Mucosa of descending colon (tissue), 3 donors: ENCODE results near the gene CDK10. TPM values are rescaled to one million over a fixed set of nuclear protein-coding genes. Genes with fewer than 3 reads are reported as not detected.

Source experiments
- ATAC-seq: fragments of 200-7000 bp; cut with Tn5 transposase; one replicate; pipeline ENCODE4 v1.9.1; 2020; ENCODE audit warnings: mild to moderate bottlenecking, moderate library complexity
- DNase-seq, 3 donors: peaks; one replicate each; pipeline ENCODE4 v3.0.0-alpha.2; 2020
- H3K36me3 ChIP-seq: fragments of 200-600 bp; one replicate; pipeline ENCODE4 v1.8.0; 2021; ENCODE audit warnings: low read depth, mild to moderate bottlenecking
- H3K4me1 ChIP-seq: fragments of 200-600 bp; one replicate; pipeline ENCODE4 v1.8.0; 2021; ENCODE audit warnings: low read depth, mild to moderate bottlenecking
- H3K4me3 ChIP-seq: fragments of 200-600 bp; one replicate; pipeline ENCODE4 v1.8.0; 2021; ENCODE audit warnings: mild to moderate bottlenecking
- H3K9me3 ChIP-seq: fragments of 200-600 bp; one replicate; pipeline ENCODE4 v1.8.0; 2021; ENCODE audit warnings: mild to moderate bottlenecking
- CTCF ChIP-seq: fragments of 200-600 bp; IDR thresholded peaks from one replicate; pipeline ENCODE4 v1.8.0; 2022; ENCODE audit warnings: antibody characterized with exemption, mild to moderate bottlenecking
- intact Hi-C, 2 donors: fragments of 100-400 bp; cut with DNase I in 1 of 2; cut with micrococcal nuclease in 1 of 2; formaldehyde crosslinking; loops; one replicate each; pipeline versions ENCODE4 v1.11.0 to v1.11.1; 2022; cut with DNase I, micrococcal nuclease
- total RNA-seq, 3 donors: library from RNA; stranded (reverse); fragmentation: NEBNext Ultra II Directional in 2 of 3; extraction: Animal tissue kit (Norgen Biotek cat#: 25700) in 2 of 3; gene quantifications; one replicate each; pipeline versions ENCODE4 v1.2.1 to v1.2.4, GENCODE V29; 2021 to 2023
- donor health status: DM: no; HTN: no; CAD: no; lungs with moderate emphysema.
- donor health status: DM: no; HTN: no; CAD: no.
- donor health status: DM: no; HTN: yes; CAD: no.

Gene CDK10
- total RNA-seq, 3 donors from 2014 or later = 90.8 to 163 (median 94.5) TPM

GRCh38 chr16:89729863-89730593 is 43.5 kb downstream of the CDK10 start:
- Histone ChIP-seq H3K36me3 (peaks cover 4% of the 10 kb centered on the region), H3K4me3 (no peak overlapping the region), H3K9me3 (no peaks in the 10 kb centered on the region), H3K4me1 (no peaks in the 10 kb centered on the region)
- intact Hi-C loops = no loop called here
- no peak for ATAC-seq
- no peak for TF ChIP-seq CTCF
- no peak for DNase-seq

DNA sequence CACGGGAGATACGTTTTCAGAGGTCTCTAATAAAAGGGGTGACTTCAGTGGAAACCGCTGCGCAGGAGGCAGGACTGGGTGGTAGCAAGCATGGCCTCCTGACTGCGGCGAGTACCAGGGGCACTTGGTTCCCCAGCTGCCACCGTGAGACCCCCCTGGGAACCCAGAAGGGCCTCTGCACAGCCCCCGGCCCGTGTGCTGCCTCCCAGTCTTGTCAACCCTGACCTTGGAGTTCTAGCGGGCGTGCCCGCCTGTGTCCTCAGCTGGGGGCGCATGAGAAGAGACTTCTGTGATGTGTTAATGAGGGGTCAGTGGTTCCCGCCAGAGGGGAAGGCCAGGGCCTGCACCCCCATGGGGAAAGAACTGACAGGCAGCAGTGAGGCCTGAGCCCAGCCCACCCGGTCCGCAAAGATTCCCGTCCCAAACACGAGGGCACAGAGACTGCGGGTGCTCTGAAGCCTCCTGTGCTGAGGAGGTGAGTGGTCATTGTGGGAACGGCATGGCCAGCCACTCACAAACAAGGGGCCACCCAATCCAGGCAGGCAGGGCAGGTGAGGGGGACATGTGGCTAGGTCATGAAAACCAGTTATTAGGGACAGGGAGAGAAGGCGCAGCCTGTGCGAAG is 44.2 kb downstream of the CDK10 start:
- Histone ChIP-seq H3K4me1 (no peaks in the 10 kb centered on the region), H3K4me3 (no peak overlapping the region), H3K36me3 (peaks cover 4% of the 10 kb centered on the region), H3K9me3 (no peaks in the 10 kb centered on the region)
- no peak for DNase-seq
- no peak for TF ChIP-seq CTCF
- intact Hi-C loops = no loop called here
- no peak for ATAC-seq

DNA sequence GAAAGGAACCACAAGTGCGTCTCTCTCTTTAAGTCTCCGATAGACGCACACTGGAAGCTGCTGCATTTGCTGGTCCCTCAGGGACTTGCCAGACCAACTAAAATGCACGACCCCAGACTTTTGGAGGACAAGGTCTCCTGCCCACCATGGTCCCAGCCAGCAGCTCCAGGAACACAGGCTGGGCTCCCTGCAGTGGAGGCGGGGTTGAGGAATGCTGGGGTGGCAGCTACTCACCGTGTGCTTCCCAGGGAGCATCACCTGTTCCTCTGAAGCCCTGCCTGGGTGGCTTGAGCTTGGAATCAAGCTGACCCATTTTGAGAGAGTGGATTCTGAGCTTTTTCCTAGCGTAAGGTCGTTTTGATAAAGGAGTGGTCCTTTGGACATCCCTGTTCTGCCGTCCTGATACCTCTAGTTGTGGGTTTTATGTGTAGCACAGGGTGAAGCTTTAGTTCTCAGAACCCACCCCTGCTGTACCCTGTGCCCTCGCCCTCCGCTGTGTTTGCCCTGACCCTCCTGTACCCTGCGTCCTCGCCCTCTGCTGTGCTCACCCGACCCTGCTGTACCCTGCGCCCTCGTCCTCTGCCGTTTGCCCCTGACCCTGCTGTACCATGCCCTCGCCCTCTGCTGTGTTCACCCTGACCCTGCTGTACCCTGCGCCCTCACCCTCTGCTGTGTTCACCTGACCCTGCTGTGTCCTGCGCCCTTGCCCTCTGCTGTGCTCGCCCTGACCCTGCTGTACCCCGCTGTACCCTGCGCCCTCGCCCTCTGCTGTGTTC is 45.8 kb downstream of the CDK10 start:
- Histone ChIP-seq H3K4me1 (no peaks in the 10 kb centered on the region), H3K4me3 (no peak overlapping the region), H3K36me3 (peaks cover 4% of the 10 kb centered on the region), H3K9me3 (no peaks in the 10 kb centered on the region)
- TF ChIP-seq CTCF = no peak
- DNase-seq (no peak), ATAC-seq (no peak)
- intact Hi-C loops = no loop called here

- no peak for TF ChIP-seq CTCF
- Histone ChIP-seq H3K4me1 (no peaks in the 10 kb centered on the region), H3K4me3 (no peak overlapping the region), H3K9me3 (no peaks in the 10 kb centered on the region), H3K36me3 (peaks cover 4% of the 10 kb centered on the region)
- no peak for DNase-seq
- no peak for ATAC-seq
- intact Hi-C loops = no loop called here
Observed at GRCh38 chr16:89732918-89733242, 46.4 kb downstream of the CDK10 start.

- H3K4me1 ChIP-seq = no peaks in the 10 kb centered on the region
- no peak overlapping the region for H3K4me3 ChIP-seq
- H3K9me3 ChIP-seq = no peaks in the 10 kb centered on the region
- H3K36me3 ChIP-seq = peaks cover 4% of the 10 kb centered on the region
- no peak for TF ChIP-seq CTCF
- ATAC-seq (no peak), DNase-seq (no peak)
- intact Hi-C loops = no loop called here
Observed at GRCh38 chr16:89733322-89733721, 46.8 kb downstream of the CDK10 start.
